ENCODE measurements around the gene UBE2C. TPM values are rescaled to one million over a fixed set of nuclear protein-coding genes. Genes with fewer than 3 reads are reported as not detected.

UBE2C gene
- total and polyA plus RNA-seq, 3 donors from 2014 or later: 21.4 to 36.7 (median 22.0) TPM

DNA sequence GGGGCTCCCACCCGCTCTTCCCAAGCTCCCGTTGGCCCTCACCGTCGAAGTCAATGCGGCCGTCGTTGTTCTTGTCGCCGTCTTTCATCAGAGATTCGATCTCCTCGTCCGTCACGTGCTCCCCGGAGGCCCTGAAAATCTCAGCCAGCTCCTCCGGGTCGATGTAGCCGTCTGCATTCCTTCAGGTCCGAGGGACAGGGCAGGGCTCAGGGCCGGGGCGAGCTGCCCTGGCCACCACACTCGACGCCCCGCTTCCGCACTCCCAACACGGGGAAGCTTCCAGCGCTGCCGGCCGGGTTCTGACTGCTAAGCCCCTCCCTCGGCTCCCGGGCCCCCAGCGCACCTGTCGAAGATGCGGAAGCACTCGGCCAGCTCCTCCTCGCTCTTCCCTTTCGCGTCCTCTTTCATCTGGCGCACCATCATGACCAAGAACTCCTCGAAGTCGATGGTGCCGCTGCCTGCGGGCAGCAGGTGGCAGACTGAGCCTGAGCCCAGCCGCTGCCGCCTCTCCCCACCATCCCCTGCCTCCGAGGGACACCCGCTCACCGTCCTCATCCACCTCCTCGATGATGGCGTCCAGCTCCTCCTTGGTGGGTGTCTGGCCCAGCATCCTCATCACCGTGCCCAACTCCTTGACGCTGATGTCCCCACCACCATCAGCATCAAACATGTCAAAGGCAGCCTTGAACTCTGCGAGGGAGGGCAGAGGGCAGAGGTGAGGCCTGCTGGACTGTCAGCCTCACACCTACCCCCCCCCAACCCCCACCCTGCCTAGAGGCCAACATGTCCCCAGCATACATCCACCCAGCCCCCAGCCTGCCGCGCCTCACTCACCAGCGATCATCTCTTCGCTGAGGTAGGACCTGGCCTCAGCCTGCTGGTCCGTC, 11.7 kb downstream of the UBE2C start:
- peaks cover 27% of the 10 kb centered on the region for H3K4me1 ChIP-seq
- H3K27ac ChIP-seq: no peak overlapping the region
- H3K36me3 ChIP-seq (ENCODE audit: low read depth, missing control alignments): no peaks in the 10 kb centered on the region
- DNase-seq: peak; percentile 62
- no peak for TF ChIP-seq POLR2A (IDR thresholded peaks at IDR 0.05)
- TF ChIP-seq, protein P1, sequence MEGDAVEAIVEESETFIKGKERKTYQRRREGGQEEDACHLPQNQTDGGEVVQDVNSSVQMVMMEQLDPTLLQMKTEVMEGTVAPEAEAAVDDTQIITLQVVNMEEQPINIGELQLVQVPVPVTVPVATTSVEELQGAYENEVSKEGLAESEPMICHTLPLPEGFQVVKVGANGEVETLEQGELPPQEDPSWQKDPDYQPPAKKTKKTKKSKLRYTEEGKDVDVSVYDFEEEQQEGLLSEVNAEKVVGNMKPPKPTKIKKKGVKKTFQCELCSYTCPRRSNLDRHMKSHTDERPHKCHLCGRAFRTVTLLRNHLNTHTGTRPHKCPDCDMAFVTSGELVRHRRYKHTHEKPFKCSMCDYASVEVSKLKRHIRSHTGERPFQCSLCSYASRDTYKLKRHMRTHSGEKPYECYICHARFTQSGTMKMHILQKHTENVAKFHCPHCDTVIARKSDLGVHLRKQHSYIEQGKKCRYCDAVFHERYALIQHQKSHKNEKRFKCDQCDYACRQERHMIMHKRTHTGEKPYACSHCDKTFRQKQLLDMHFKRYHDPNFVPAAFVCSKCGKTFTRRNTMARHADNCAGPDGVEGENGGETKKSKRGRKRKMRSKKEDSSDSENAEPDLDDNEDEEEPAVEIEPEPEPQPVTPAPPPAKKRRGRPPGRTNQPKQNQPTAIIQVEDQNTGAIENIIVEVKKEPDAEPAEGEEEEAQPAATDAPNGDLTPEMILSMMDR (IDR thresholded peaks at IDR 0.05): peak in 1 of 3 experiments; percentile 26
- no peaks in the 10 kb centered on the region for H3K27me3 ChIP-seq
- WGBS, 2 donors: 15 to 26% methylated on average over 23 to 57 of the region's 57 CpGs
- peak overlapping the region in 1 of 2 donors; percentile 49 for H3K4me3 ChIP-seq
- intact Hi-C loops (cut with DNase I; ENCODE audit: low total_unique reads): no loop called here
- H3K9me3 ChIP-seq: no peaks in the 10 kb centered on the region

DNA sequence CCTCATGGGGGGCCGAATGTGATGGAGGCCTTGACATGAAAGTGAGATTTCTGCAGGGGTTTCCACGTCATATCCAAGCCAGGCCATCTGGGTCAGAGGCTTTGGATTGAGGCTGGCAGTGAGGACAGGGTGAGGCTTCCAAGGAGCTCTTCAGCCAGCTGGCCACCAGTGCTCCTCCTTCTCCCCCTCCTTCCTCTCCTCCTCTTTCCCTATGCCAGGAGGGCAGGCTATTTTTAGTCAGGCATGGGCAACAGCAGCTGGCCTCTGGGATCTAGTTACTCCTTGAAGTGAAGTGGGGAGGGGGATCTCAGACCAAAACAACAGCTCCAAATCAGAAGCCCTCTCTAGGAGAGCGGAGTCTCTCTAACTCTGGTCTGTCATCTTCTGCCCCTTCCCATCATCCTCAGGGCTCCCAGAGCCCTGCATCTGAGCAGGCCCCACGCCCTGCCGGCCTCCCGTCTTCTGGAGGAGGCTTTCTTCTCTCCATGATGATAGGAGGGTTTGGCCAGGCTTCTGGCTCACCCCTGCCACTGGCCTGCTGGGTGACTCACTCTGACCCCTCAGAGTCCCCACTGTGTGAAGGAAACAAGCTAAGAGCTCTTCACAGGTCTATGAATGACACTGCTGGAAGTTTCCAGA, 14.1 kb downstream of the UBE2C start:
- Histone ChIP-seq H3K4me1 (peaks cover 27% of the 10 kb centered on the region), H3K4me3 (no peak overlapping the region), H3K9me3 (no peaks in the 10 kb centered on the region), H3K27me3 (no peaks in the 10 kb centered on the region), H3K27ac (peak overlapping the region in 1 of 2 donors; percentile 9), H3K36me3 (ENCODE audit: low read depth, missing control alignments) (no peaks in the 10 kb centered on the region)
- WGBS, 2 donors: 59 to 69% methylated on average over 6 of the region's 6 CpGs
- DNase-seq: peak; percentile 60
- TF ChIP-seq, protein P1 (IDR thresholded peaks at IDR 0.05): no peak
- no peak for TF ChIP-seq POLR2A (IDR thresholded peaks at IDR 0.05)
- intact Hi-C loops (cut with DNase I; ENCODE audit: low total_unique reads): no loop called here

DNA sequence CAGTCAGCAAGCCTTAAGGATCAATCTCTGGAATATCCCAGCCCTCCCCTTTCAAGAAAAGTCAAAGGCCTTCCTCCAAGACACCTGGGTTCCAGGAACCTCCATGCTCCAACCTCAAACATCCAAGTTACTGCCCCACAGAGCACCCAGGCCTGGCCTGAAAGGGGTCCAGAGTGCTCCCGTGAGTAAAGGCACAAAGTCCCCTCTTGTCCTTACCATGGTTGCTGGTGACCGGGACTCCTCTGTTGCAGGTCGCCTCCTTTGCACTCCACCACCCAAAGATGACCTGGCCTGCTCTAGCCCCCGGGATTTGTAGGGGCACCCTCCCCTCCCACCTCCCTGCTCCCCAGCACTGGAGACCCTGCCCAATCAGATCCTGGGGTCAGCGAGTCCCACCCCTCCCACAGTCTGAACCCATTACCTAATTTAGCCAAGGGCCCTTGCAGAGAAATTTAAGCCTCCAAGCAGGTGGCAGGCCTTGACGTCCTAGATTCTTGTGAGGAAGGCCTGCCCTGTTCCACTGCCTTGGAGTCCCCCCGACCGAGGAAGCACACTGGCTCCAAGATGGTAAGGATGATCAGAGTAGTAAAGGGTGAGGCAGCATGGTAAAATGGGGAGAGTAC, 14.7 kb downstream of the UBE2C start, which contains the start of gene TNNC2:
TSS of gene TNNC2 (minus strand) at position 283 of the 623 bp plus-strand sequence. CDS start at position 219, 64 bp downstream.
- DNase-seq: no peak
- peaks cover 27% of the 10 kb centered on the region for H3K4me1 ChIP-seq
- H3K36me3 ChIP-seq (ENCODE audit: low read depth, missing control alignments): no peaks in the 10 kb centered on the region
- H3K27ac ChIP-seq: peak within 1 kb of the TSS in 1 of 2 donors; percentile 9
- no peak for TF ChIP-seq POLR2A (IDR thresholded peaks at IDR 0.05)
- TF ChIP-seq, protein P1 (IDR thresholded peaks at IDR 0.05): no peak
- H3K27me3 ChIP-seq: no peaks in the 10 kb centered on the region
- intact Hi-C loops (cut with DNase I; ENCODE audit: low total_unique reads): no loop called here
- H3K4me3 ChIP-seq: no peak within 1 kb of the TSS
- H3K9me3 ChIP-seq: no peaks in the 10 kb centered on the region
- WGBS, 2 donors: 88 to 91% methylated on average over 7 to 8 of the region's 8 CpGs

DNA sequence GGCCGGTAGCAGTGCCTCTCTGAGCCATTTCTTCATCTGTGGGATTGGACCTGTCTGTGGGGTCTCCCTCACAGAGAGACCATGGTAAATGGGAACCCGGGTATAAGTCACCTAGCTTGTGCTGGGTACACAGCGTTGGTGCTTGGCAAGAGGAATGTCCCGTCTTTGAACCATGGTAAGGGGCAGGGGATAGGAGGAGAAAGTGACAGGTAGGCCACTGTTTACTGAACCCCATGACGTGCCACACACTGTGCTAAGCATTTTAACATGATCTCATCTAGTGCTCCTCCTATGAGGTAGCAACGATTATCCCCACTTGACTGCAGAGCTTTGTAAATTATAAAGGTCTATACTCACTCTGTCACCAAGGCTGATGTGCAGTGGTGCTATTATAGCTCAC, 15.3 kb downstream of the UBE2C start:
- peaks cover 30% of the 10 kb centered on the region for H3K4me1 ChIP-seq
- H3K9me3 ChIP-seq: no peaks in the 10 kb centered on the region
- no peak for DNase-seq
- WGBS, 2 donors: 69 to 94% methylated on average over 4 to 6 of the region's 6 CpGs
- H3K4me3 ChIP-seq: no peak overlapping the region
- TF ChIP-seq, protein P1 (IDR thresholded peaks at IDR 0.05): no peak
- no peak for TF ChIP-seq POLR2A (IDR thresholded peaks at IDR 0.05)
- no peaks in the 10 kb centered on the region for H3K27me3 ChIP-seq
- H3K27ac ChIP-seq: no peak overlapping the region
- H3K36me3 ChIP-seq (ENCODE audit: low read depth, missing control alignments): no peaks in the 10 kb centered on the region
- intact Hi-C loops (cut with DNase I; ENCODE audit: low total_unique reads): no loop called here

All from testis (tissue), 3 donors.